GM06990 (cell line): ENCODE results near the gene CPA3.

ENCODE experiments used
- DNase-seq: peaks from one replicate; pipeline ENCODE4 v3.0.0-alpha.2; 2011; ENCODE audit not compliant: insufficient read length; ENCODE audit errors: extremely low read depth
- H3K27me3 ChIP-seq: replicated peaks from 2 replicates; pipeline ENCODE4 v1.6.0; 2011; ENCODE audit warnings: low read length; ENCODE audit not compliant: control insufficient read depth, insufficient read depth
- H3K36me3 ChIP-seq: 2 replicates; pipeline ENCODE4 v1.5.1; 2011; ENCODE audit warnings: low read length; ENCODE audit not compliant: control insufficient read depth, insufficient read depth
- H3K4me3 ChIP-seq: replicated peaks from 2 replicates; pipeline ENCODE4 v1.5.1; 2011; ENCODE audit warnings: low read depth, mild to moderate bottlenecking, control low read depth, low read length
- CTCF ChIP-seq: IDR thresholded peaks from 2 replicates; pipeline ENCODE4 v1.5.1; 2011; ENCODE audit warnings: low read length, control low read depth, mild to moderate bottlenecking, inconsistent platforms; ENCODE audit not compliant: insufficient read depth, poor library complexity, severe bottlenecking

The CPA3 gene

GRCh38 chr3:148932972-148933371 is 67.9 kb downstream of the CPA3 start:
- no peaks in the 10 kb centered on the region for H3K36me3 ChIP-seq
- no peak for TF ChIP-seq CTCF
- no peak for DNase-seq
- H3K27me3 ChIP-seq, result no peaks in the 10 kb centered on the region; the same call in 1 of the 2 replicates
- H3K4me3 ChIP-seq, result no peak overlapping the region

GRCh38 chr3:148937467-148938255 is 72.6 kb downstream of the CPA3 start:
- no peak for DNase-seq
- no peaks in the 10 kb centered on the region; the same call in 1 of the 2 replicates for H3K27me3 ChIP-seq
- no peak overlapping the region for H3K4me3 ChIP-seq
- no peak for TF ChIP-seq CTCF
- H3K36me3 ChIP-seq, result no peaks in the 10 kb centered on the region

GRCh38 chr3:148938306-148938705 is 73.2 kb downstream of the CPA3 start:
- H3K36me3 ChIP-seq, result no peaks in the 10 kb centered on the region
- H3K27me3 ChIP-seq, result no peaks in the 10 kb centered on the region; the same call in 1 of the 2 replicates
- no peak overlapping the region for H3K4me3 ChIP-seq
- no peak for DNase-seq
- TF ChIP-seq CTCF, result no peak

GRCh38 chr3:148938936-148939335 is 73.8 kb downstream of the CPA3 start:
- Histone ChIP-seq H3K36me3 (no peaks in the 10 kb centered on the region), H3K4me3 (no peak overlapping the region), H3K27me3 (no peaks in the 10 kb centered on the region; the same call in 1 of the 2 replicates)
- no peak for TF ChIP-seq CTCF
- DNase-seq, result no peak

- H3K27me3 ChIP-seq, result no peaks in the 10 kb centered on the region; the same call in 1 of the 2 replicates
- no peak overlapping the region for H3K4me3 ChIP-seq
- H3K36me3 ChIP-seq, result no peaks in the 10 kb centered on the region
- DNase-seq, result no peak
- no peak for TF ChIP-seq CTCF
Measured at GRCh38 chr3:148940983-148941382, 75.9 kb downstream of the CPA3 start.
